Activated naive CD8-positive, alpha-beta T cell treated with anti-CD3 and anti-CD28 coated beads, Interleukin-2, amount 10 ng/mL, durations not matched to agents 7 days and 5 days (primary cell): ENCODE results near the gene PROCA1. TPM values are rescaled to one million over a fixed set of nuclear protein-coding genes. Genes with fewer than 3 reads are reported as not detected.
"Not testable (repeated sequence)": the region's sequence is repeated elsewhere in the genome, so short reads cannot be mapped to it uniquely, and the experiment has no call there.

Experiments used
- ATAC-seq: fragments of 150-1000 bp; cut with Tn5 transposase; one replicate; pipeline ENCODE4 v1.10.0; 2021; ENCODE audit warnings: low read depth, moderate library complexity
- POLR2A ChIA-PET: fragments of 350-600 bp; sonication (Branson Sonifier 250); formaldehyde crosslinking; loops from one replicate; lab custom pipeline; 2021; ENCODE audit warnings: antibody characterized with exemption; lab: Charles Lee
- DNase-seq: peaks from one replicate; pipeline ENCODE4 v3.0.0; 2021
- H3K27ac Mint-ChIP-seq: one replicate; pipeline ENCODE4 v1.8.0; 2022; ENCODE audit warnings: mild to moderate bottlenecking, mixed read lengths
- H3K27me3 Mint-ChIP-seq: one replicate; pipeline ENCODE4 v1.8.0; 2022; ENCODE audit warnings: mild to moderate bottlenecking, moderate library complexity, mixed read lengths
- H3K36me3 Mint-ChIP-seq: one replicate; pipeline ENCODE4 v1.8.0; 2021; ENCODE audit warnings: mild to moderate bottlenecking, mixed read lengths
- H3K4me1 Mint-ChIP-seq: one replicate; pipeline ENCODE4 v1.8.0; 2021; ENCODE audit warnings: mixed read lengths
- H3K4me3 Mint-ChIP-seq: one replicate; pipeline ENCODE4 v1.8.0; 2022; ENCODE audit warnings: mild to moderate bottlenecking, moderate library complexity, mixed read lengths
- H3K9me3 Mint-ChIP-seq: one replicate; pipeline ENCODE4 v1.8.0; 2021; ENCODE audit warnings: mixed read lengths
- total RNA-seq, 2 experiments: library from RNA; stranded (reverse); gene quantifications; one replicate each; pipeline ENCODE4 v1.2.3, GENCODE V29; 2021

Gene PROCA1
- total RNA-seq, 2 experiments from 2014 or later: 12.0 to 12.1 TPM

- Mint-ChIP-seq H3K27me3 (no peaks in the 10 kb centered on the region), H3K9me3 (no peaks in the 10 kb centered on the region), H3K4me3 (peak within 1 kb of the TSS; percentile 99), H3K4me1 (peaks cover 45% of the 10 kb centered on the region), H3K27ac (peak within 1 kb of the TSS; percentile 99), H3K36me3 (peaks cover 18% of the 10 kb centered on the region)
- POLR2A ChIA-PET: interaction anchor here (0.7 to 6.3 kb wide), 21 partner anchors 9 to 413 kb away, joined by 3 to 266 read pairs (median 5); partner anchors contain the start of genes BLTP2, DHRS13, FLOT2 and PHF12
- peak; percentile 60 for ATAC-seq
- peak; percentile 88 for DNase-seq
Measured at GRCh38 chr17:28726226-28726626, 14.5 kb upstream of the PROCA1 start, which contains the start of gene TLCD1. Gene TLCD1, minus strand, starts transcription at chr17:28726233. Its CDS starts 136 bp downstream, at chr17:28726097.

- DNase-seq: no peak
Measured at GRCh38 chr17:28725660-28726225, 14.1 kb upstream of the PROCA1 start.

GRCh38 chr17:28725166-28725659, 13.5 kb upstream of the PROCA1 start:
- Mint-ChIP-seq H3K4me1 (peaks cover 50% of the 10 kb centered on the region), H3K27me3 (no peaks in the 10 kb centered on the region), H3K4me3 (peak overlapping the region; percentile 92), H3K27ac (peak overlapping the region; percentile 93), H3K36me3 (peaks cover 28% of the 10 kb centered on the region), H3K9me3 (no peaks in the 10 kb centered on the region)
- POLR2A ChIA-PET: interaction anchor here (0.5 to 6.3 kb wide), 5 partner anchors 14 to 227 kb away, joined by 4 to 266 read pairs (median 36); partner anchors contain the start of genes PHF12, PROCA1 and TRAF4
- ATAC-seq (no peak), DNase-seq (no peak)

More at GRCh38 chr17:28725660-28726225, 14.1 kb upstream of the PROCA1 start:
- peaks cover 23% of the 10 kb centered on the region for H3K36me3 Mint-ChIP-seq
- peak overlapping the region; percentile 93 for H3K27ac Mint-ChIP-seq
- H3K27me3 Mint-ChIP-seq: no peaks in the 10 kb centered on the region
- H3K4me3 Mint-ChIP-seq: peak overlapping the region; percentile 92
- H3K4me1 Mint-ChIP-seq: peaks cover 47% of the 10 kb centered on the region
- POLR2A ChIA-PET: interaction anchor here (0.5 to 6.3 kb wide), 15 partner anchors 9 to 388 kb away, joined by 3 to 266 read pairs (median 5); partner anchors contain the start of genes BLTP2, DHRS13, PHF12 and PROCA1
- no peaks in the 10 kb centered on the region for H3K9me3 Mint-ChIP-seq
- peak; percentile 1 for ATAC-seq

GRCh38 chr17:28724500-28725165, 12.9 kb upstream of the PROCA1 start:
- H3K9me3 Mint-ChIP-seq: no peaks in the 10 kb centered on the region
- H3K36me3 Mint-ChIP-seq: peaks cover 32% of the 10 kb centered on the region
- no peaks in the 10 kb centered on the region for H3K27me3 Mint-ChIP-seq
- H3K27ac Mint-ChIP-seq: peak overlapping the region; percentile 93
- ATAC-seq: no peak
- H3K4me3 Mint-ChIP-seq: peak overlapping the region; percentile 92
- DNase-seq: no peak
- POLR2A ChIA-PET: interaction anchor here (1.4 to 6.3 kb wide), 3 partner anchors 13 to 169 kb away, joined by 4 to 266 read pairs (median 36); partner anchors contain the start of genes PROCA1 and TRAF4
- peaks cover 47% of the 10 kb centered on the region for H3K4me1 Mint-ChIP-seq

- Mint-ChIP-seq H3K36me3 (peaks cover 32% of the 10 kb centered on the region), H3K4me1 (peaks cover 47% of the 10 kb centered on the region), H3K27ac (peak overlapping the region; percentile 93), H3K4me3 (peak overlapping the region; percentile 92)
- POLR2A ChIA-PET: interaction anchor here (0.6 to 6.3 kb wide), 5 partner anchors 9 to 169 kb away, joined by 3 to 266 read pairs (median 36); partner anchors contain the start of genes PROCA1 and TRAF4
- not testable (repeated sequence) for DNase-seq, H3K9me3 Mint-ChIP-seq, ATAC-seq, H3K27me3 Mint-ChIP-seq
Measured at GRCh38 chr17:28723836-28724499, 12.3 kb upstream of the PROCA1 start.

GRCh38 chr17:28723159-28723835, 11.6 kb upstream of the PROCA1 start:
- ATAC-seq (no peak), DNase-seq (no peak)
- Mint-ChIP-seq H3K4me3 (peak overlapping the region; percentile 6), H3K27ac (peak overlapping the region; percentile 93), H3K9me3 (no peaks in the 10 kb centered on the region), H3K36me3 (peaks cover 32% of the 10 kb centered on the region), H3K27me3 (peaks cover 3% of the 10 kb centered on the region), H3K4me1 (peaks cover 50% of the 10 kb centered on the region)
- POLR2A ChIA-PET: interaction anchor here (0.6 to 5.0 kb wide), 3 partner anchors 9 to 200 kb away, joined by 3 to 50 read pairs (median 3); partner anchors contain the start of gene PROCA1

- DNase-seq: no peak
- no peak for ATAC-seq
- H3K9me3 Mint-ChIP-seq: no peaks in the 10 kb centered on the region
- peaks cover 8% of the 10 kb centered on the region for H3K27me3 Mint-ChIP-seq
- H3K4me1 Mint-ChIP-seq: peaks cover 47% of the 10 kb centered on the region
- H3K27ac Mint-ChIP-seq: peak overlapping the region; percentile 42
- POLR2A ChIA-PET: interaction anchor here (0.6 to 5.0 kb wide), 3 partner anchors 9 to 201 kb away, joined by 3 to 50 read pairs (median 3); partner anchors contain the start of gene PROCA1
- H3K36me3 Mint-ChIP-seq: peaks cover 32% of the 10 kb centered on the region
- peak overlapping the region; percentile 58 for H3K4me3 Mint-ChIP-seq
Measured at GRCh38 chr17:28722417-28723158, 10.9 kb upstream of the PROCA1 start.

- POLR2A ChIA-PET: interaction anchor here (0.5 to 5.0 kb wide), 11 partner anchors 8 to 416 kb away, joined by 3 to 50 read pairs (median 6); partner anchors contain the start of genes FLOT2, NEK8, PHF12 and PROCA1
- peaks cover 32% of the 10 kb centered on the region for H3K36me3 Mint-ChIP-seq
- peak overlapping the region; percentile 97 for H3K27ac Mint-ChIP-seq
- peaks cover 13% of the 10 kb centered on the region for H3K27me3 Mint-ChIP-seq
- not testable (repeated sequence) for H3K9me3 Mint-ChIP-seq, ATAC-seq, DNase-seq
- peak overlapping the region; percentile 95 for H3K4me3 Mint-ChIP-seq
- H3K4me1 Mint-ChIP-seq: peaks cover 47% of the 10 kb centered on the region
Measured at GRCh38 chr17:28720997-28721329, 9.3 kb upstream of the PROCA1 start.

GRCh38 chr17:28720247-28720996, 8.7 kb upstream of the PROCA1 start:
- peak overlapping the region; percentile 95 for H3K4me3 Mint-ChIP-seq
- POLR2A ChIA-PET: interaction anchor here (0.5 to 5.0 kb wide), 25 partner anchors 8 to 419 kb away, joined by 3 to 50 read pairs (median 6); partner anchors contain the start of genes ALDOC, BLTP2, FLOT2 and NEK8
- ATAC-seq (no peak), DNase-seq (no peak)
- peak overlapping the region; percentile 97 for H3K27ac Mint-ChIP-seq
- peaks cover 32% of the 10 kb centered on the region for H3K36me3 Mint-ChIP-seq
- H3K9me3 Mint-ChIP-seq: no peaks in the 10 kb centered on the region
- H3K27me3 Mint-ChIP-seq: peaks cover 19% of the 10 kb centered on the region
- H3K4me1 Mint-ChIP-seq: peaks cover 43% of the 10 kb centered on the region

GRCh38 chr17:28719021-28719433, 7.3 kb upstream of the PROCA1 start:
- POLR2A ChIA-PET: interaction anchor here (0.6 to 5.0 kb wide), 26 partner anchors 8 to 847 kb away, joined by 3 to 50 read pairs (median 6); partner anchors contain the start of genes BLTP2, FAM222B, FLOT2 and NEK8
- peaks cover 32% of the 10 kb centered on the region for H3K4me1 Mint-ChIP-seq
- H3K9me3 Mint-ChIP-seq: no peaks in the 10 kb centered on the region
- peak overlapping the region; percentile 95 for H3K4me3 Mint-ChIP-seq
- peaks cover 29% of the 10 kb centered on the region for H3K27me3 Mint-ChIP-seq
- peaks cover 27% of the 10 kb centered on the region for H3K36me3 Mint-ChIP-seq
- DNase-seq (no peak), ATAC-seq (no peak)
- peak overlapping the region; percentile 97 for H3K27ac Mint-ChIP-seq
